Upper lobe of right lung (tissue), 1 donor: ENCODE data around the gene RPL31. TPM values are rescaled to one million over a fixed set of nuclear protein-coding genes. Genes with fewer than 3 reads are reported as not detected.

Source experiments
- ATAC-seq: fragments of 200-7000 bp; cut with Tn5 transposase; one replicate; pipeline ENCODE4 v1.9.1; 2020; ENCODE audit warnings: mild to moderate bottlenecking, moderate library complexity
- DNase-seq: peaks from one replicate; pipeline ENCODE4 v3.0.0-alpha.2; 2020
- H3K27ac ChIP-seq: fragments of 200-600 bp; one replicate; pipeline ENCODE4 v1.8.0; 2022
- H3K27me3 ChIP-seq: fragments of 200-600 bp; one replicate; pipeline ENCODE4 v1.8.0; 2022; ENCODE audit warnings: mild to moderate bottlenecking
- H3K36me3 ChIP-seq: fragments of 200-600 bp; one replicate; pipeline ENCODE4 v1.8.0; 2022
- H3K4me1 ChIP-seq: fragments of 200-600 bp; one replicate; pipeline ENCODE4 v1.8.0; 2022
- H3K4me3 ChIP-seq: fragments of 200-600 bp; one replicate; pipeline ENCODE4 v1.8.0; 2022; ENCODE audit warnings: mild to moderate bottlenecking
- H3K9me3 ChIP-seq: fragments of 200-600 bp; one replicate; pipeline ENCODE4 v1.8.0; 2022
- intact Hi-C: fragments of 100-400 bp; cut with DNase I; formaldehyde crosslinking; loops from one replicate; pipeline ENCODE4 v1.11.0; 2022
- total RNA-seq: library from RNA; stranded (reverse); fragmentation: NEBNext Ultra II Directional; extraction: Animal tissue kit (Norgen Biotek cat#: 25700); gene quantifications from one replicate; pipeline ENCODE4 v1.2.1, GENCODE V29; 2021
- TF ChIP-seq, protein P1 (sequence below): fragments of 200-600 bp; IDR thresholded peaks from one replicate; pipeline ENCODE4 v1.8.0; 2022; ENCODE audit warnings: antibody characterized with exemption
- donor health status: DM: no; HTN: yes; CAD: no; lungs with severe emphysema.

The RPL31 gene
- total RNA-seq, 1 donor from 2014 or later: 1,071 TPM

DNA sequence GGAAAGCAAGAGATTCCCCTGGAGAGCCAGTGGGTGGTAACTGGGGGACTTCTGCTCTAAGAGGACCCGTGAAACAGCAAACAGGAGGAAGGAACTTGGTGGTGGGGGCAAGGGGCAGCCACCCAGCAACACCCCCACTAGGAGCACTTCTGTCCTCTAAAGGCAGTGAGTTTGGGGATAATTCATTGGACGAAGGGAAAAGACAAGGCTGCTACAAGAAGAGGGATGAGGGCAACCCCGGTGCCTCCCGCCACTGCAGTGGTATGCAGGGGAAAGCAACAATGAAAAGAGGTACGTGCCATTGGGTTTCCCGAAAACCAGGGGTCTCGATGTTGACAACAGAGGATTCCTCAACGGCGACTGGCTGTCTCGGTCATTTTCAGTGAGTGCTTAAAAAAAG lies 9.1 kb downstream of the RPL31 start:
- DNase-seq: no peak
- no peaks in the 10 kb centered on the region for H3K9me3 ChIP-seq
- TF ChIP-seq, protein P1, sequence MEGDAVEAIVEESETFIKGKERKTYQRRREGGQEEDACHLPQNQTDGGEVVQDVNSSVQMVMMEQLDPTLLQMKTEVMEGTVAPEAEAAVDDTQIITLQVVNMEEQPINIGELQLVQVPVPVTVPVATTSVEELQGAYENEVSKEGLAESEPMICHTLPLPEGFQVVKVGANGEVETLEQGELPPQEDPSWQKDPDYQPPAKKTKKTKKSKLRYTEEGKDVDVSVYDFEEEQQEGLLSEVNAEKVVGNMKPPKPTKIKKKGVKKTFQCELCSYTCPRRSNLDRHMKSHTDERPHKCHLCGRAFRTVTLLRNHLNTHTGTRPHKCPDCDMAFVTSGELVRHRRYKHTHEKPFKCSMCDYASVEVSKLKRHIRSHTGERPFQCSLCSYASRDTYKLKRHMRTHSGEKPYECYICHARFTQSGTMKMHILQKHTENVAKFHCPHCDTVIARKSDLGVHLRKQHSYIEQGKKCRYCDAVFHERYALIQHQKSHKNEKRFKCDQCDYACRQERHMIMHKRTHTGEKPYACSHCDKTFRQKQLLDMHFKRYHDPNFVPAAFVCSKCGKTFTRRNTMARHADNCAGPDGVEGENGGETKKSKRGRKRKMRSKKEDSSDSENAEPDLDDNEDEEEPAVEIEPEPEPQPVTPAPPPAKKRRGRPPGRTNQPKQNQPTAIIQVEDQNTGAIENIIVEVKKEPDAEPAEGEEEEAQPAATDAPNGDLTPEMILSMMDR: no peak
- H3K36me3 ChIP-seq: peaks cover 46% of the 10 kb centered on the region
- H3K27ac ChIP-seq: no peak overlapping the region
- no peak overlapping the region for H3K4me3 ChIP-seq
- no peak for ATAC-seq
- H3K4me1 ChIP-seq: no peaks in the 10 kb centered on the region
- no peaks in the 10 kb centered on the region for H3K27me3 ChIP-seq
- intact Hi-C loops: loop anchor here (5.0 kb wide), 1 partner anchor 141 kb away; the partner anchor contains the start of gene TBC1D8

DNA sequence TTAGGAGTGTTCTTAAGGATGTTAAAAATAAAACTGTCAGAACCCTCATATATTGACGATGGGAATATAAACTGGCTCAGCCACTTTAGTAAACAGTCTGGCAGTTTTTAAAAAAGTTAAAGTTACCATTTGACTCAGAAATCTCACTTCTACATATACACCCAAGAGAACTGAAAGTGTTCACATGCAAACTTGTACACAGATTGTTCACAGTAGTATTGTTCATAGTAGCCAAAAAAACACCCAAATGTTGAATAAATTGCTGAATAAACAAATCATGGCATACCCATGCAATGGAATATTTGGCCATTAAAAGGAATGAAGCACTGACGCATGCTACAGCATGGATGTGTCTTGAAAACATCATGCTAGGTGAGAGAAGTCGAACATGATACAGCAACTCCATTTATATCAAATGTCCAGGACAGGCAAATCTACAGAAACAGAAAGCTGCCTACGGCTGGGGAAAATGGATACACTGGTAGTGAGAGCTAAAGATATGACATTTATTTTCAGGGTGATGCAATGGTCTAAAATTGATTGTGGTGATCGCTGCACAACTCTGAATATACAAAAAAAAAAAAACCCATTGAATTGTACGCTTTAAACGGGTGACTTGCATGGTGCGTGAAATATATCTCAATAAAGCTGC lies 10.1 kb downstream of the RPL31 start:
- H3K36me3 ChIP-seq: peaks cover 35% of the 10 kb centered on the region
- no peaks in the 10 kb centered on the region for H3K4me1 ChIP-seq
- ATAC-seq (no peak), DNase-seq (no peak)
- intact Hi-C loops: loop anchor here (5.0 kb wide), 1 partner anchor 140 kb away; the partner anchor contains the start of gene TBC1D8
- H3K9me3 ChIP-seq: no peaks in the 10 kb centered on the region
- no peak overlapping the region for H3K4me3 ChIP-seq
- no peaks in the 10 kb centered on the region for H3K27me3 ChIP-seq
- TF ChIP-seq, protein P1: no peak
- H3K27ac ChIP-seq: no peak overlapping the region

DNA sequence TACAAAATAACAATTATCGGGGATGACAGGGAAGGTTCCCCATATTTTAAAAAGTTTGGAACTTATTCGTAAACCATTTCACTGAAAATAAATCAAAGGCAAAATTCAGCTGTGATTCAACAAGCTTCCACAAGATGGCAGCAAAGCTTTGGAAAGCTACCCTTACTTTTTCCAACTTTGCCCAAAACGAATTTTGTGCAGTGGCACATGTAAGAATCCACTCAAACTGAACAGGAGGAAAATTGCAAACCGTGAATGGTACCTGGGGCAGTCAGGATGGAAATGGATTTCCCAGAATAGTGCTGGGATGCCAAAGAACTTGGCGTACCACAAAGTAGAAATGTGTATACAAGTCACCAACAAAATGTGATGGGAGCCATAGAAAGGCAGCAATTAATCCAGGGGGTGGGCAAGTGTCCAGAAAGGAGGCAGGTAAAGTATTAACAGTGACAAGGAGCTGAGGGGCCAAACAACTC lies 10.7 kb downstream of the RPL31 start:
- intact Hi-C loops: loop anchor here (5.0 kb wide), 1 partner anchor 140 kb away; the partner anchor contains the start of gene TBC1D8
- DNase-seq (no peak), ATAC-seq (peak; percentile 58)
- TF ChIP-seq, protein P1: peak; percentile 80
- no peak overlapping the region for H3K4me3 ChIP-seq
- no peaks in the 10 kb centered on the region for H3K9me3 ChIP-seq
- H3K27me3 ChIP-seq: no peaks in the 10 kb centered on the region
- H3K36me3 ChIP-seq: peaks cover 30% of the 10 kb centered on the region
- no peaks in the 10 kb centered on the region for H3K4me1 ChIP-seq
- no peak overlapping the region for H3K27ac ChIP-seq

DNA sequence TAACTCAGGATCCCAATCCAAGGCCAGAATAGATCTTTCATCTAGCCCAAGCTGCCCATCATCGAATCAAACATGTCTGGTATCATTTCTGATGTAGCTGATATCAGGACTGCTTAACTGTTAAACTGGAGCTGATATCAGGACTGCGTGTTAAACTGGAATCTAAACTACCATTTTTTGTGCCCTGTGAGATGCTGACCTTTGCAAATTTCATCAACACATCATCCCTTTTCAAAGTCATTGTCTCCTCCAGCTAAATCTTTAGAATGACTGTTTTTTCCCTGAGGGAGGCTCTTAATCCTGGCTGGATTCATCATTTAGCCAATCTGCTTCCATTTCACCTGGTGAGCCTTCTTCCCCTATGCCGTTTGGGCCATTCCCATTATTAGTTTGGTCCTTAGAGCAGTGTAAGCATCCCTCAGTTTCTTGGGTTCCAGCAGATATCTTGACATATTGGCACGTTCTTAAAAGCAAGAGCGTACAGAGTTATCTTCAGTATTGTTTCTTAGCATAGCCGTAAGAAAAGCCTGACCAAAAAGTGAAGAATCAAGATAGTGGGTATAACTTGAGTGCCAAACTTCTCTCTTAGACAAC lies 12.3 kb downstream of the RPL31 start:
- Histone ChIP-seq H3K4me3 (no peak overlapping the region), H3K9me3 (no peaks in the 10 kb centered on the region), H3K27ac (no peak overlapping the region), H3K36me3 (peaks cover 30% of the 10 kb centered on the region), H3K4me1 (no peaks in the 10 kb centered on the region), H3K27me3 (no peaks in the 10 kb centered on the region)
- intact Hi-C loops: loop anchor here (5.0 kb wide), 1 partner anchor 138 kb away; the partner anchor contains the start of gene TBC1D8
- DNase-seq (no peak), ATAC-seq (no peak)
- TF ChIP-seq, protein P1: no peak

DNA sequence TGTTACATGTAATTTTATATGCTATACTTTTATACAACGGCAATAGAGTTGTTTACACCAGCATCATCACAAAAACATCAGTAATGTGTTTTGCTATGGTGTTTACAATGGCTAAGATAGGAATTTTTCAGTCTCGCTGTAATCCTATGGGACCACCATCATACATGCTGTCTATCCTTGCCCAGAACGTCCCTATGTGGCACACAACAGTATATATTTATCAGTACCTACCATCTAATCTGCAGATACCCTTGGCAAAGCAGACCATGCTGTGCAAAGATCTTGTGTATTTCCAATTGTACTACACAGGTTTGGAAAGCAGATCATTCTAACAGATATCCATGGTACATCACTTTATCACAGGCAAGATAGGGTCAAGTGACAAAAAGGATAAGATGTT lies 15.3 kb downstream of the RPL31 start:
- no peak overlapping the region for H3K27ac ChIP-seq
- intact Hi-C loops: no loop called here
- DNase-seq (no peak), ATAC-seq (no peak)
- H3K4me3 ChIP-seq: no peak overlapping the region
- no peaks in the 10 kb centered on the region for H3K4me1 ChIP-seq
- no peaks in the 10 kb centered on the region for H3K27me3 ChIP-seq
- TF ChIP-seq, protein P1: no peak
- H3K36me3 ChIP-seq: peaks cover 37% of the 10 kb centered on the region
- H3K9me3 ChIP-seq: no peaks in the 10 kb centered on the region
